ENCODE data around the gene EXOC4.

EXOC4 gene

DNA sequence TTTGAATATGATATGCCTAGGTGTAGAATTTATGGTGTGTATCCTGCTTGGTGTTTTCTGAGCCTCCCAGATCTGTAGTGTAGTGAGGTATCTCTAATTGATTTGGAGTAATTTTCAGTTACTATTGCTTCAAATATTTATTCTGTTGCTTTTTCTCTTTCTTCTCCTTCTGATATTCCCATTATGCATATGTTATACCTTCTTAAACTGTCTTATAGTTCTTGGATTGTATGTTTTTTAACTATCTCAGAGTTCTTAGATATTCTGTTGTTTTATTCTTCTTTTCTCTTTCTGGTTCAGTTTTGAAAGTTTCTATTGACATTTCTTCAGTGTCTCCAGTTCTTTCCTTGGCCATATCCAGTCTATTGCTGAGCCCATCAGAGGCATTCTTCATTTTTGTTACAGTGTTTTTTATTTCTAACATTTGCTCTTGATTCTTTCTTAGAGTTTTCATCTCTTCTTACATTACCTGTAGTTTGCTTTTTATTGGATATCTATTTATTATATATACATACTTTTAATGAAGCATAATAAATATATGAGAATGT is 668.8 kb downstream of the EXOC4 start:
- Mint-ChIP-seq H3K36me3 (peaks cover 21% of the 10 kb centered on the region), H3K4me1 (no peaks in the 10 kb centered on the region), H3K27ac (no peak overlapping the region), H3K9me3 (peaks cover 14% of the 10 kb centered on the region), H3K4me3 (no peak overlapping the region)
- no peak for ATAC-seq
- DNase-seq (ENCODE audit: low spot score in 2 of 2), result no peak

DNA sequence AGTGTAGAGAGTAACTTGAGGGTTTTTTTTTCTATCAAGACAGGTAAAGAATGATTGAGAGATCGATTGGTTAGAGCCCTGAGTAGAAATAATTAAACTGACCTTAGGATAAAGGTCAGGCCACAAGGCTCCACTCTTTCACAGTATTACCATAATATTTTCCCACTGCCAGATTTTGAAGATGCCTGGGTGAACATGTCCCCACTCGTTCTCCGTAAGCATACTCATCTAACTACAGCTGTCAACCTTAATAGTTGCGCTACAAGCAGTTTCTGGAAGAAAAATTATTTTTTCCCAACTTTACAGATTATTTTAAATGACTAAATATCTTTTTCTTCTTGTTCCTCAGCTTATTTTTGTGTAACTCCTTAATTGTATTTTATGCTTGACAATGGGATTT is 671.1 kb downstream of the EXOC4 start:
- H3K4me3 Mint-ChIP-seq, result no peak overlapping the region
- DNase-seq (ENCODE audit: low spot score in 2 of 2) (no peak), ATAC-seq (no peak)
- peaks cover 13% of the 10 kb centered on the region for H3K36me3 Mint-ChIP-seq
- peaks cover 14% of the 10 kb centered on the region for H3K9me3 Mint-ChIP-seq
- H3K4me1 Mint-ChIP-seq, result no peaks in the 10 kb centered on the region
- no peak overlapping the region for H3K27ac Mint-ChIP-seq

DNA sequence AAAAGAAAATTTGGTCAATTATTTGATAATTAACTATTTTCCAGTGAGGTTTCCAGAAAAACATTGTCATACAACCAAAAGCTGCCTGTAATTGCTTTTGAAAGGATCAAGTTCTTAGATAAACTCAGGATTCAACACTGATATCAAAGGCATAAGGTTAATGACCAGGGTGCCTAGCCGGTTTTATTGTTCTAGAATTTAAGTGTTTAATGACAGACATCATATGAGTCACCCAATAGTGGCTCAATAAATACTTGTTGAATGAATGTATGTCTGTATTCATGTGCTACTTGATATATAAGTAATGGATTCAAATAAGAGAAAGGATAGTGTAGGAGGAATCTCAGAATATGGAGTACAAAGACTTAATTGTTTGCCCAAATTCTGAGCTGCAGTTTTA is 678.2 kb downstream of the EXOC4 start:
- H3K4me3 Mint-ChIP-seq, result no peak overlapping the region
- no peak for DNase-seq (ENCODE audit: low spot score in 2 of 2)
- H3K9me3 Mint-ChIP-seq, result no peaks in the 10 kb centered on the region
- H3K27ac Mint-ChIP-seq, result no peak overlapping the region
- H3K4me1 Mint-ChIP-seq, result no peaks in the 10 kb centered on the region
- ATAC-seq, result no peak
- no peaks in the 10 kb centered on the region for H3K36me3 Mint-ChIP-seq

GRCh38 chr7:133932591-133932990 is 679.7 kb downstream of the EXOC4 start:
- Mint-ChIP-seq H3K4me1 (no peaks in the 10 kb centered on the region), H3K4me3 (no peak overlapping the region), H3K36me3 (no peaks in the 10 kb centered on the region), H3K27ac (no peak overlapping the region), H3K9me3 (no peaks in the 10 kb centered on the region)
- DNase-seq (ENCODE audit: low spot score in 2 of 2) (no peak), ATAC-seq (no peak)

DNA sequence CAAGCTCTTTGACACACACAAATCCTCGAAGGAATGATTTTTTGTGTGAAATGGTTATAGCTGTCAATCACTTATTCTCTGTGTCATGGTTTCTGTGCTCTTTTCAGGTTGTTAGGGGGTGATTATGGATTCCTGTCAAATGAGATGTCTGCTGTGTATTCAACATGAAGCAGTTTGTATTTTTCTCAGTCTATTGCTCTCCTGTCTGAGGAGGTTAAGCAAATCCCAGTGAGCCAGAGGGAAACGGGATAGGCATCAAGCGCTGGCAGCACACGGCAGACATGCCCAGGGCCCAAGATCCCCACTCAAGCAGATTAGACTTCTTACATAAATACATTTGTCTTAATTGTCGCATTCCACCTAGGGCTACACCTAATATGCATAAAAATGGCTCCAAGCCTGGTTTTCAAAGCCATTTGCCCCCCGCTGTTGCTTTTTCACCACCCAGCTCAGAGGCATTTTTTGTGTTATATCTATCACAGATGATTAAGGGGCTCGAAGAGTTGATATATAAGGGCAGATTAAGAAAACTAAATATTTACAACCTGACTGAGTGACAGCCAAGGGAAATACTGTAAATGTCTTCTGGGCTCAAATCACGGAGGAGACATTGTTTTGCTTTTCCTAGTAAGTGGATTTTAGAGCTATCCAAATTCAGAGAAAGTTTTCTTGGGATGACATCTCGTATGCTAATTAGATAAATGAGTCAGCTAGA is 681.5 kb downstream of the EXOC4 start:
- peaks cover 3% of the 10 kb centered on the region for H3K36me3 Mint-ChIP-seq
- H3K4me3 Mint-ChIP-seq, result no peak overlapping the region
- ATAC-seq, result no peak
- no peak overlapping the region for H3K27ac Mint-ChIP-seq
- DNase-seq (ENCODE audit: low spot score in 2 of 2), result no peak
- H3K4me1 Mint-ChIP-seq, result no peaks in the 10 kb centered on the region
- no peaks in the 10 kb centered on the region for H3K9me3 Mint-ChIP-seq

DNA sequence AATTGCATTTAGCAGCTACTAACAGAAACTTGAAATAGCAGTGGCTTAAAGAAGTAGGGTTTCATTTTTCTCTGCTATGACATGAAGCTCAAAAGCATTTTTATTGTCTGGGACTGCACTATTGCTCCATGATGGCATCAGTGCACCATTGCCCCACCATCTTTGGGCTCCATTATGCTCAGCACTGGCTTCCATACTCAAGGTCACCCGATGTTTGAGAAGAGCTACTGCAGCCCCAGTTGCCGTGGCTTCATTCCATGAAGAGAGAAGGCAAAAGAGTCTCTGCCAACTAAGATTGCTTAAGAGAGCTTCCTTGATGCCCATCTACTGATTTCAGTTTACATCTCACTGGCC is 682.1 kb downstream of the EXOC4 start:
- no peak overlapping the region for H3K4me3 Mint-ChIP-seq
- no peaks in the 10 kb centered on the region for H3K4me1 Mint-ChIP-seq
- H3K36me3 Mint-ChIP-seq, result peaks cover 8% of the 10 kb centered on the region
- no peak overlapping the region for H3K27ac Mint-ChIP-seq
- ATAC-seq, result no peak
- no peak for DNase-seq (ENCODE audit: low spot score in 2 of 2)
- H3K9me3 Mint-ChIP-seq, result no peaks in the 10 kb centered on the region

DNA sequence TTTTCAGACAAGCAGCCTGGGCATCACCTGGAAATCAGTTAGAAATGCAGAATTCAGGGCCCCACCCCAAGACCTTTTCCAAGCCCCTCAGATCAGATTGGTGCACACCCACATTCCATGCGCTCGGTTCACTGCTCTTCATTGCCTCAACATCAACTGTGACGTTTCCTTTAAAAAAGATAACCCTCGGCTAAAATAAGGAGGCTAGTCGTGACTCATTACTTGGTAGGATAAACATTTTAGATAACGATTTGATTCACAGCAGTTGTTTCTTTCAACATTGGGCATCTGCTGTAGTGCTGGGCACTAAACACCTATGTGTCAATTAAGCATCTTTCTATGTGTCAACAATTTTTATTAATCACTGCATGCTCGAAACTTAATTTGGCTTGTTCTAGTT is 683.2 kb downstream of the EXOC4 start:
- no peak for DNase-seq (ENCODE audit: low spot score in 2 of 2)
- no peaks in the 10 kb centered on the region for H3K4me1 Mint-ChIP-seq
- ATAC-seq, result no peak
- H3K36me3 Mint-ChIP-seq, result peaks cover 8% of the 10 kb centered on the region
- H3K27ac Mint-ChIP-seq, result no peak overlapping the region
- H3K9me3 Mint-ChIP-seq, result no peaks in the 10 kb centered on the region
- H3K4me3 Mint-ChIP-seq, result no peak overlapping the region

DNA sequence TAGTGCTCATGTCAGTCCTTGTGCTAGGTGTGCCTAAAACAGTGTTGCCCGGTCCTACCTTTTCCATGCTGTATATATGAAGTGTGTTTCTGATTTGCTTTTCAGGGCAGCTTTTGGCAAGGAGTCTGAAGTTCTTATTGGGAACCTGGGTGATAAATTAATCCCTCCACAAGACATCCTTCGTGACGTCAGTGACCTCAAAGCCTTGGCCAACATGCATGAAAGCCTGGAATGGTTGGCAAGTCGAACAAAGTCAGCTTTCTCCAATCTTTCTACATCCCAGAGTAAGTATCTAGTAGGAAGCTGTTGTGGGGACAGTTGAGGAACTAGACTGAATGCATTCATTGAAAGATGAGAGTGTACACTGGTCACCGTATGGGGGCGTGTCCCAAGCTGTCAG is 684.9 kb downstream of the EXOC4 start:
- Mint-ChIP-seq H3K27ac (no peak overlapping the region), H3K4me1 (no peaks in the 10 kb centered on the region), H3K36me3 (peaks cover 8% of the 10 kb centered on the region), H3K9me3 (no peaks in the 10 kb centered on the region), H3K4me3 (no peak overlapping the region)
- ATAC-seq (no peak), DNase-seq (ENCODE audit: low spot score in 2 of 2) (no peak)

DNA sequence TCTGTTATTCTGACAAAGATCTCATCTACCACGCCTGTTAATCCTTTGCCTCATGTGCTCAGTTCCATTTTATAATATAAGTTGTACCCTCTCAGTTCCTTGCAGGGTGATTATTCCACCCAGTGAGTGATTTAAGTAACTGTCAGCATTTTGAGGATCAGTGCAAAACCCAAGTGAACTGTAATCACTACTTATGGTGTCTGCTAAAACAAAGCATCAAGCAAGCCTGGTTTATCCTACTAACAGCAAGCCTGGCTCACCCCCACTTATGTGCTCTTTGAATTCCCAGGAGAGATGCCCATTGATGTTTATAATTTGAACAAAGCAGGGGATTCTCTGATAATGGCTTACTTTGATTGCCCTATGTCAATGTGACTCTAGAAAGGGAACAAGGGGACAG is 687.5 kb downstream of the EXOC4 start:
- no peaks in the 10 kb centered on the region for H3K4me1 Mint-ChIP-seq
- H3K27ac Mint-ChIP-seq, result no peak overlapping the region
- no peaks in the 10 kb centered on the region for H3K9me3 Mint-ChIP-seq
- peaks cover 8% of the 10 kb centered on the region for H3K36me3 Mint-ChIP-seq
- ATAC-seq (no peak), DNase-seq (ENCODE audit: low spot score in 2 of 2) (no peak)
- no peak overlapping the region for H3K4me3 Mint-ChIP-seq

DNA sequence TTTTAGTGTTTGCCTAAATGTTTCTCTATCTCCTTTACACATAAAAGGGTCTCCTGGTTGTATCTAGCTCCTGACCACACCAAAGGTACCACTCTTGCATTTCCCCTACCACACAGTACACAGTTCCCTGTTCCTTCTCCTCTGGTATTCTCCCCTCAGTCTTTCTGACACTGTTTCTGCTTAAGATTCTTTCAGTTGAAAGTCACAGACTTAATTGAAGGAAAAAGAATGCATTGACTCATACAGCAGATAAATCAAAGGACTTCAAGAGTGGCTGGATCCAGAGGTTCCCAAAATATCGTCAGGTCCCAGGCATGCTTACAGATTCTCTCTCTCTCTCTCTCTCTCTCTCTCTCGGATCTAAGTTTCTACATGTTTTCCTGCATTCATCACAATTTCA is 688.6 kb downstream of the EXOC4 start:
- Mint-ChIP-seq H3K4me3 (no peak overlapping the region), H3K4me1 (no peaks in the 10 kb centered on the region), H3K9me3 (peaks cover 2% of the 10 kb centered on the region), H3K27ac (no peak overlapping the region), H3K36me3 (peaks cover 8% of the 10 kb centered on the region)
- no peak for DNase-seq (ENCODE audit: low spot score in 2 of 2)
- ATAC-seq, result no peak

- ATAC-seq (no peak), DNase-seq (ENCODE audit: low spot score in 2 of 2) (no peak)
- Mint-ChIP-seq H3K27ac (no peak overlapping the region), H3K4me3 (no peak overlapping the region), H3K36me3 (no peaks in the 10 kb centered on the region), H3K9me3 (peaks cover 2% of the 10 kb centered on the region), H3K4me1 (no peaks in the 10 kb centered on the region)
Observed at GRCh38 chr7:133945497-133945896, 692.6 kb downstream of the EXOC4 start.

DNA sequence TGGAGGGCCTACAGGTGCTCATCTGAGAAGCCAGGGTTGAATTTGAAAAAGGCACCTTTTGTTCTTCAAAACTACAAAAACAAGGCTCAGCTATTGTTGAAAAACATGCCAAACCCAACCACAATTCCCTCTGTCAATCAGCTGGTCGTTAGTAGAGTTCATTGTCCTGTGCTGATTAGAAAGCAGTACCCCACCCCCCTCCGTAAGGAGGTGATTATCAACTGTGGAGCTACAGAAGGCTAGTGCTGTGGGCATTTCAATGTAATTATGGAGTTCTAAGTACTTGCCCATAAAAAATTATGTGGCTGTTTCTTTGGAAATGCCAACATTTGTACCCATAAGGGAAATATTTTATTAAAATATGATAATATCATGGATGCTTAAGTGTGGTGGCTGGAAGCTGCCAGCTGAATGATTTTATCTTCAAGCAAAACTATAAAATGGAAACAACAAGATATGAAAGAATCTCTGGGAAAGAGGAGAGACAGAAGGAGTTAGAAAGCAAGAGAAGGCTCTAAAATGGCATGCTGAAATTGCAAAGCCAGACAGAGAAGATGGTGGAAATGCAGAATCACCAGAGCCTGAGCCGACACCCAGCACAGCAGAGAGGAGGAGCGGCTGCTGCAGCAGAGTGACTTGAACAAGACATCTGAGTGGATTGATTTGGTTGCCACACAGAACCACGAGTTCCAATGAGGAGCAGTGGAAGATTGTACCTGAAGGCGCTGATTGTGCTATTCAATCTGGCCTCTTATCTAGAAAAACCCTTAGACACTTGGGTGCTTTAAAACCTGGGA is 694.8 kb downstream of the EXOC4 start:
- H3K4me3 Mint-ChIP-seq, result no peak overlapping the region
- H3K9me3 Mint-ChIP-seq, result peaks cover 2% of the 10 kb centered on the region
- no peaks in the 10 kb centered on the region for H3K36me3 Mint-ChIP-seq
- H3K4me1 Mint-ChIP-seq, result no peaks in the 10 kb centered on the region
- ATAC-seq, result no peak
- no peak for DNase-seq (ENCODE audit: low spot score in 2 of 2)
- H3K27ac Mint-ChIP-seq, result no peak overlapping the region

GRCh38 chr7:133948588-133948987 is 695.7 kb downstream of the EXOC4 start:
- Mint-ChIP-seq H3K27ac (no peak overlapping the region), H3K4me3 (no peak overlapping the region), H3K4me1 (no peaks in the 10 kb centered on the region), H3K36me3 (no peaks in the 10 kb centered on the region), H3K9me3 (peaks cover 2% of the 10 kb centered on the region)
- DNase-seq (ENCODE audit: low spot score in 2 of 2) (no peak), ATAC-seq (no peak)

DNA sequence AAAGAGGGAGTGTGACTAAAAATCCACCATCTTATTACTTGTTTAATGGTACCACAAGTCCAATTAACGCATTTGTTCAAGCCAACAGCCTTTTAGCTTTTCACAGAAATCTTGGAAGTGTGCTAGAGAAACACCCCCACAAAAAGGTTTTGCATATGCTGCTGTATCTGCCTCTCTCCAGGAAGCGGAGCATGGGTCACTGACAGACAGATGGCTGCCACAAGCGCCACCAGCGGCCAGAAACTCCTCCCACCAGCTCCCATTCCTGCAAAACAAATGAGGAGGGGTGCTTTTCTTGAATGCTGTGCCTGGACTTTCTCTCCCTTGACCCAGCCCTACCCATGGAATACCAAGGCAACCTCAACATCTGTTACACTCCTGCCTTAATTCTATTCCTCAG is 698.0 kb downstream of the EXOC4 start:
- no peak overlapping the region for H3K27ac Mint-ChIP-seq
- H3K9me3 Mint-ChIP-seq, result peaks cover 2% of the 10 kb centered on the region
- ATAC-seq (no peak), DNase-seq (ENCODE audit: low spot score in 2 of 2) (no peak)
- H3K4me1 Mint-ChIP-seq, result no peaks in the 10 kb centered on the region
- H3K36me3 Mint-ChIP-seq, result no peaks in the 10 kb centered on the region
- no peak overlapping the region for H3K4me3 Mint-ChIP-seq

DNA sequence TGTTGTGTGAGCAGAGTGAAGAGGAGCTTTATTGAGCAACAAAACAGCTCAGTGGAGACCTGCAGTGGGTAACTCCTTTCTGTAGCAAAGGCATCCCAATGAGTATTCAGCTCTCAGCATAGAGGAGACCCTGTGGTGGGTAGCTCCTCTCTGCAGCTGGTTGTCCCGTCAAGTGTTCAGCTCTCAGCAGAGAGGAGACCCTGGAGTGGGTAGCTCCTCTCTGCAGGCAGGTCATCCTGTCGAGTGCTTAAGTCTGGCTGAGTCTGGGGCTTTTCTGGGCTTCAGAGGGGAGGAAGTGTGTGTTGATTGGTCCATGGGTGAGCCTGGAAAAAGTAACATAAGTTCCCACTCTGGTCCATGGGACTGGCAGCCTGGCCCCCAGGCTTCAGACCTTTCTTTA is 702.3 kb downstream of the EXOC4 start:
- ATAC-seq, result no peak
- H3K9me3 Mint-ChIP-seq, result no peaks in the 10 kb centered on the region
- no peak overlapping the region for H3K27ac Mint-ChIP-seq
- H3K4me3 Mint-ChIP-seq, result no peak overlapping the region
- no peaks in the 10 kb centered on the region for H3K4me1 Mint-ChIP-seq
- no peak for DNase-seq (ENCODE audit: low spot score in 2 of 2)
- no peaks in the 10 kb centered on the region for H3K36me3 Mint-ChIP-seq

GRCh38 chr7:133957845-133958244 is 705.0 kb downstream of the EXOC4 start:
- ATAC-seq, result no peak
- no peaks in the 10 kb centered on the region for H3K4me1 Mint-ChIP-seq

More at GRCh38 chr7:133957845-133958244, 705.0 kb downstream of the EXOC4 start:
- Mint-ChIP-seq H3K4me3 (no peak overlapping the region), H3K27ac (no peak overlapping the region), H3K9me3 (no peaks in the 10 kb centered on the region), H3K36me3 (no peaks in the 10 kb centered on the region)
- no peak for DNase-seq (ENCODE audit: low spot score in 2 of 2)

Data from stimulated activated effector memory CD8-positive, alpha-beta T cell treated with anti-CD3 and anti-CD28 coated beads, Interleukin-12 subunit alpha, Interleukin-12 subunit beta, amount 100 ng/mL, for 72 hours (primary cell).